Omental fat pad (tissue), 4 donors: Measurements from ENCODE around the gene CFAP46. TPM values are rescaled to one million over a fixed set of nuclear protein-coding genes. Genes with fewer than 3 reads are reported as not detected.
"Not testable (repeated sequence)": the region's sequence is repeated elsewhere in the genome, so short reads cannot be mapped to it uniquely, and the experiment has no call there.

Source experiments
- ATAC-seq: fragments of 150-250 bp; one replicate; pipeline ENCODE4 v1.9.1; 2016; ENCODE audit warnings: mild to moderate bottlenecking, moderate library complexity; ENCODE audit not compliant: low FRiP score
- DNase-seq: peaks from one replicate; pipeline ENCODE4 v3.0.0-alpha.2; 2019; ENCODE audit warnings: low spot score
- total RNA-seq, 4 donors: library from RNA; depleted of rRNA; stranded (reverse); fragments of >200 nt; gene quantifications; one replicate each; pipeline ENCODE4 v1.1.0, GENCODE V29; 2016
- TF ChIP-seq, protein P1 (sequence below), 3 donors: fragments of 450-650 bp; IDR thresholded peaks; one replicate each; pipeline ENCODE4 v1.5.1; 2016 to 2017; ENCODE audit warnings: antibody characterized with exemption in 3 of 3, mild to moderate bottlenecking in 3 of 3, moderate library complexity in 2 of 3

The CFAP46 gene
- total RNA-seq, 4 donors from 2014 or later, result 0.24 to 0.37 TPM; not detected in 2

- TF ChIP-seq, protein P1, sequence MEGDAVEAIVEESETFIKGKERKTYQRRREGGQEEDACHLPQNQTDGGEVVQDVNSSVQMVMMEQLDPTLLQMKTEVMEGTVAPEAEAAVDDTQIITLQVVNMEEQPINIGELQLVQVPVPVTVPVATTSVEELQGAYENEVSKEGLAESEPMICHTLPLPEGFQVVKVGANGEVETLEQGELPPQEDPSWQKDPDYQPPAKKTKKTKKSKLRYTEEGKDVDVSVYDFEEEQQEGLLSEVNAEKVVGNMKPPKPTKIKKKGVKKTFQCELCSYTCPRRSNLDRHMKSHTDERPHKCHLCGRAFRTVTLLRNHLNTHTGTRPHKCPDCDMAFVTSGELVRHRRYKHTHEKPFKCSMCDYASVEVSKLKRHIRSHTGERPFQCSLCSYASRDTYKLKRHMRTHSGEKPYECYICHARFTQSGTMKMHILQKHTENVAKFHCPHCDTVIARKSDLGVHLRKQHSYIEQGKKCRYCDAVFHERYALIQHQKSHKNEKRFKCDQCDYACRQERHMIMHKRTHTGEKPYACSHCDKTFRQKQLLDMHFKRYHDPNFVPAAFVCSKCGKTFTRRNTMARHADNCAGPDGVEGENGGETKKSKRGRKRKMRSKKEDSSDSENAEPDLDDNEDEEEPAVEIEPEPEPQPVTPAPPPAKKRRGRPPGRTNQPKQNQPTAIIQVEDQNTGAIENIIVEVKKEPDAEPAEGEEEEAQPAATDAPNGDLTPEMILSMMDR (IDR thresholded peaks at IDR 0.05), result no peak
- DNase-seq, result no peak
- ATAC-seq, result no peak
Measured at GRCh38 chr10:132957981-132958882, 15.9 kb upstream of the CFAP46 start.

- ATAC-seq (no peak), DNase-seq (no peak)
- TF ChIP-seq, protein P1 (IDR thresholded peaks at IDR 0.05), result no peak
Measured at GRCh38 chr10:132957131-132957530, 14.8 kb upstream of the CFAP46 start.

- ATAC-seq, DNase-seq: not testable (repeated sequence)
Measured at GRCh38 chr10:132956259-132956658, 13.9 kb upstream of the CFAP46 start.

DNA sequence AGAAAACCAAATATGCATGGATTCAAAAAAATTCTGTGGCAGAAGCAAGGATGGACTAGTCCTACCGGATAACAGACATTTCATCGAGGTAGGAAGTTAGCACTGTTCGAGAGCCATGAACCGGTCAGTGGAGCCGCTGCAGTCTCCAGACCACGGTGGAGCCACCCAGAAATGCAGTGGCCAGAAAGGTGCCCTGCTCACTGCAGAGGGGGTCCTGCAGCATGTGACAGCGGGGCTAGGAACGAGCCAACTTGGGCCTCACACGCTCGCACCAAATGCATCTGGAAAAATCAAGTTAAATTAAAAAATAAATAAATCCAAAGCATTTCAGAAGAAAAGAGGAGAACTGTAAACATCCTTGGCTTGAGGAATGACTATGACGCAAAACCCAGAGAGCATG, 13.1 kb upstream of the CFAP46 start:
- TF ChIP-seq, protein P1 (IDR thresholded peaks at IDR 0.05), result no peak
- DNase-seq, result no peak
- no peak for ATAC-seq

DNA sequence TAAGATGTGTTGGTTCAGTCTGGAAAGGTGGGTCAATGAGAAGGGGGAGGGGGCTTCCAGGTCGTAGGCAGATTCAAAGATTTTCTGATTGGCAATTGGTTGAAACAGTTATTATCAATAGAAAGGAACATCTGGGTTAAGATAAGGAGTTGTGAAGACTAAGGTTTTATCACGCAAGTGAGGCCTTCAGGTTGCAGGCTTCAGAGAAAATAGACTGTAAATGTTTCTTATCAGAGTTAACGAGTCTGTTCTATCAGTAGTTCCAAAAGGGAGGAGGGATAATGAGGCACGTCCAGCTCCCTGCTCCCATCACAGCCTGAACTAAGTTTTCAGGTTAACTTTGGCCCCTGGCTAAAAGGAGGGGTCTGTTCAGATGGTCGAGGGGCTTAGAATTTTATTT, 11.1 kb upstream of the CFAP46 start:
- DNase-seq (no peak), ATAC-seq (no peak)
- TF ChIP-seq, protein P1 (IDR thresholded peaks at IDR 0.05), result no peak

DNA sequence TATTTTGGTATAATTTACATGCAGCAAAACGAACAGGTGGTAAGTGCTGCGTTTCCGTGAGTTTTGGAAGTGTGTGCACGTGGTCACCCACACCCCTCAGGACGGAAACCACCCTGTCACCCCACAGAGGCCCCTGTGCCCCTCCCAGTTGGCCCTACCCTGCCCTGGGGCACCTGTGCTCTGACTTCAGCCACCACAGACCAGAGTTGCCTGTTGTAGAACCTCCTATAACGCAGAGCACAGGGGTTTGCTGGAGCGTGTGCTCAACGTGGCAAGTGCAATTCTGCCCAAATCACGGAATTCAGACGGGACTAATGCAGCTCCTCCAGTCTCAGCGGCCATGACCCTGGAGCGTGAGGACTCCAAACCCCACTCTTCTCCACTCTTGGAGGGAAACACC, 9.6 kb upstream of the CFAP46 start:
- TF ChIP-seq, protein P1 (IDR thresholded peaks at IDR 0.05), result no peak
- DNase-seq, result no peak
- ATAC-seq, result no peak

GRCh38 chr10:132948351-132948750, 6.0 kb upstream of the CFAP46 start:
- ATAC-seq (no peak), DNase-seq (no peak)
- TF ChIP-seq, protein P1 (IDR thresholded peaks at IDR 0.05), result no peak
